Measurements from ENCODE around the gene COL4A2.

DNA sequence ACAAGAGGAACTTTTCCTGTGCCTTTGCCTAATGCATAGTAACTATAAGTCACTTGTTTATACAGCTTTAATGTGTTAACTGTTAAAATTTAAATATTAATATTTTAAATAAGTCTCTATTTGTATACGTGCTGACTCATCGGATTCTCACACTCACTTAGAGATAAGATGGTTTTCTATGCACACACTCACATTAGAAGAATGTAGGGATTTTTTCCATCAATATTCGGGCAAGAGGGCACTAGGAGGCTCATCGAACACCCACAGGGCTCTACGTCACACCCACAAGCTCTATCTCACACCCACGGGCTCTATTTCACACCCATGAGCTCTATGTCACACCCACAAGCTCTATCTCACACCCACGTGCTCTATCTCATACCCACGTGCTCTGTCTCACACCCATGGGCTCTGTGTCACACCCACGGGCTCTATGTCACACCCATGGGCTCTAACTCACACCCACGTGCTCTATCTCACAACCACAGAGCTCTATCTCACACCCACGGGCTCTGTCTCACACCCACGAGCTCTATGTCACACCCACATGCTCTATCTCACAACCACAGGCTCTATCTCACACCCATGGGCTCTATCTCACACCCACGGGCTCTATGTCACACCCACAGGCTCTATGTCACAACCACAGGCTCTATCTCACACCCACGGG is 73.4 kb downstream of the COL4A2 start:
- TF ChIP-seq CTCF (IDR thresholded peaks at IDR 0.05) (no peak), POLR2A (IDR thresholded peaks at IDR 0.05) (no peak)

Data from right lobe of liver (tissue), 4 donors.